C4-2B (cell line): Measurements from ENCODE around the gene ETS1.

Experiments
- ZFX ChIP-seq: fragments of 450-650 bp; IDR thresholded peaks from 2 replicates; pipeline ENCODE4 v1.6.1; 2017
- TF ChIP-seq, protein P1 (sequence below): fragments of 450-650 bp; conservative IDR thresholded peaks from 2 replicates; pipeline ENCODE4 v1.5.1; 2017; ENCODE audit warnings: mild to moderate bottlenecking

DNA sequence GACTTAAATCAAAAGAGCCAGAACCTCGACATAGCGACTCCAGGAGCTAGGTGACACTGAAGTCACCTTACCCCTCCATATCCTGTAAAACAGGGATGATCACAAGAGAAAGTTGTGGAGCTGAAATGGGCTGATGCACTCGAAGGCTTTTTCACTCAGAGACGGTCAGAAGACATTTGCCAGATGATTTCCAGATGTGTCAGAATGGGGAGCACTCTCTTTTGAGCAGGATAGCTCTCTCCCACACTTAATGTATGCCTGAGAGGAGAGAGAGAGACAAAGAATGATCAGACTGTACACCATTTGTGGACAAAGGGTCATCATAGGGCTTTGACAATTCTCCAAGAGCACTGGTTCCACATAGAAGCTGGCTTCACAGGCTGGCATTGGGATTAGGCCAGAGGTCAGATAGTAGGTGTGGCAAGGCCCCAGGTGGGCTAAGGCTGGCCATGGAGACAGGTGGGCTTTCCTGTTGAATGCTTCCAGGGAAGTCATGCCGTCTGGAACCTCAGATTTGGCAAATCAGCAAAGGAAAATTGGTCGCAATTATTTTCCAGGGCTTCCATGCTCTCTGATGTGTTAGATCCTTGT is 42.3 kb upstream of the ETS1 start:
- TF ChIP-seq, protein P1, sequence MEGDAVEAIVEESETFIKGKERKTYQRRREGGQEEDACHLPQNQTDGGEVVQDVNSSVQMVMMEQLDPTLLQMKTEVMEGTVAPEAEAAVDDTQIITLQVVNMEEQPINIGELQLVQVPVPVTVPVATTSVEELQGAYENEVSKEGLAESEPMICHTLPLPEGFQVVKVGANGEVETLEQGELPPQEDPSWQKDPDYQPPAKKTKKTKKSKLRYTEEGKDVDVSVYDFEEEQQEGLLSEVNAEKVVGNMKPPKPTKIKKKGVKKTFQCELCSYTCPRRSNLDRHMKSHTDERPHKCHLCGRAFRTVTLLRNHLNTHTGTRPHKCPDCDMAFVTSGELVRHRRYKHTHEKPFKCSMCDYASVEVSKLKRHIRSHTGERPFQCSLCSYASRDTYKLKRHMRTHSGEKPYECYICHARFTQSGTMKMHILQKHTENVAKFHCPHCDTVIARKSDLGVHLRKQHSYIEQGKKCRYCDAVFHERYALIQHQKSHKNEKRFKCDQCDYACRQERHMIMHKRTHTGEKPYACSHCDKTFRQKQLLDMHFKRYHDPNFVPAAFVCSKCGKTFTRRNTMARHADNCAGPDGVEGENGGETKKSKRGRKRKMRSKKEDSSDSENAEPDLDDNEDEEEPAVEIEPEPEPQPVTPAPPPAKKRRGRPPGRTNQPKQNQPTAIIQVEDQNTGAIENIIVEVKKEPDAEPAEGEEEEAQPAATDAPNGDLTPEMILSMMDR, result no peak
- TF ChIP-seq ZFX, result no peak
